ENCODE measurements around the gene GALNT16.
"Not testable (repeated sequence)": the region's sequence is repeated elsewhere in the genome, so short reads cannot be mapped to it uniquely, and the experiment has no call there.

Gene GALNT16

DNA sequence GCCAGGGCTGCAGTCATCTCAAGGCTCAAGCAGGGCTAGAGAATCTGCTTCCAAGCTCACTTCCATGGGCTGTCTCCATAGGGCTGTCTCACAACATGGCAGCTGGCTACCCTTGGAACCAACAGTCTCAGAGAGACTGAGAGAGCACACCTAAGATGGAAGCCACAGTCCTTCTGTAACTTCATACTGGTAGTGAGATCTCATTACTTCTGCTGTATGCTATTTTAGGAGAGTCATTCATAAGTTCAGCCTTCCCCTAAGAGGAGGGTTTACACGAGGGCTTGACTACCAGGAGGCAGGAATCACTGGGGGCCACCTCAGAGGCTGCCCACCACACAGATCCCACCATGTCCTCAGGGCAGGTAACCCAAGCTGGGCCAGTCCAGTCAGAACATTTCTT is 108.4 kb downstream of the GALNT16 start:
- no peak for DNase-seq

GRCh38 chr14:69370061-69370460 is 110.1 kb downstream of the GALNT16 start:
- DNase-seq: no peak

- no peak for DNase-seq
Observed at GRCh38 chr14:69372146-69372545, 112.2 kb downstream of the GALNT16 start.

DNA sequence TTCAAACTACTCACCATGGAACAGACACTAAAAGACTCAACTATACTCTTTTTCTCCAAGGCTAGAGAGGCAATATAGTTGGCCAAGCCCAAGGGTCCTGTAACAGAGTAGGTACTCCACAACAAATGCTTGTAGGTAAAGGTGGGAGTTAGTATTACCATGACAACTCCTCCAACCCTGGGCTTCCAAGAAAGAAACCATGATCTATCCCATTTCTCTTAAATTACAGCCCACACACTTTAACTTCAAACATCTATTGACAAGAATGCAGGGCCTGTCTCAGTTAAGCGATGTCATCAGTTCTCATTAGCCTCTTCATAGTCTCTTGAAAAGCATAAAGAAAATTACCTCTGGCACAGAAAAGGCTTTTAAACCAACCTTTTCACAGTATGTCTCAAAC is 113.1 kb downstream of the GALNT16 start:
- DNase-seq: no peak

- no peak for DNase-seq
Observed at GRCh38 chr14:69374235-69374634, 114.3 kb downstream of the GALNT16 start.

GRCh38 chr14:69375182-69375581 is 115.2 kb downstream of the GALNT16 start:
- no peak for DNase-seq

GRCh38 chr14:69375722-69376121 is 115.8 kb downstream of the GALNT16 start:
- no peak for DNase-seq

GRCh38 chr14:69376439-69376838 is 116.5 kb downstream of the GALNT16 start:
- no peak for DNase-seq

GRCh38 chr14:69378274-69378673 is 118.3 kb downstream of the GALNT16 start:
- no peak for DNase-seq

- DNase-seq: no peak
Observed at GRCh38 chr14:69387311-69387710, 127.4 kb downstream of the GALNT16 start.

- DNase-seq: not testable (repeated sequence)
Observed at GRCh38 chr14:69391400-69391799, 131.4 kb downstream of the GALNT16 start.

DNA sequence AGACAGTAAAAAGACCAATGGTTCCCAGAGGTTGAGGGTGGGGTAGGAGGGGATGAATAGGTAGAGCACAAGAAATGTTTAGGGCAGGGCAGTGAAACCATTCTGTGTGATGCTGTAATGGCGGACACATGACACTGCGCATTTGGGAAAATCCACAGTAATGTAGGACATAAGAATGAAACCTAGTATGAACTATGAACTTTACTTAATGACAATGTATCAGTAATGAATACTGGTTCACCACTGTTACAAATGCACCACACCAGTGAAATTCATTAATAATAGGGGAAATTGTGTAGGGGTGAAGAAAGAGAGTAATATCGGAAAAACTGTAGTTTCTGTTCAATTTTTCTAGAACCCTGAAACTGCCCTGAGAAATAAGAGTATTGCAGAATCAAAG is 132.5 kb downstream of the GALNT16 start:
- DNase-seq: no peak

- DNase-seq: no peak
Observed at GRCh38 chr14:69395929-69396328, 136.0 kb downstream of the GALNT16 start.

GRCh38 chr14:69398053-69398817 is 138.3 kb downstream of the GALNT16 start, which contains the start of the genes ERH and SLC39A9:
ERH (minus strand) TSS chr14:69398299; CDS start chr14:69398233, 66 bp downstream.
SLC39A9 (plus strand) TSS chr14:69398692; CDS start chr14:69399370, 678 bp downstream.
- DNase-seq: peak; percentile 98

DNA sequence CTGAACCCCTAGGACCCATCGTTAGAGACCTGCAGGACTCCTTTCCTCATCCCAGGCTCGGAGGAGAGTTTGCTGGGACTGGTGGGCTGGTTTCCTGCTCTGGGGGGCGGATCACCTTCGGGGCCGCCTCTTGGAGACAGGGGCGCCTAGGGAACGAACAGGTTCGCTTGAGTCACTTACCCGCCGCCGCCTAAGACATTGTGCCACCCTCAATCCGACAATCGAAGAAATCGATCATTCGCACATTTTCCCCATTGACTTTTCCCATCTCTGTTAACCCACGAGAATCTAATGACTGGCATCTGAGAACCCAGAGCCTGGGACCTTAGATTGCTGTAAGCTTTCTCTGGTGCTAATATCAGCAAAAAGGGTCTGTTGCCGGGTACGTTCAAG is 138.9 kb downstream of the GALNT16 start:
- DNase-seq: no peak

DNA sequence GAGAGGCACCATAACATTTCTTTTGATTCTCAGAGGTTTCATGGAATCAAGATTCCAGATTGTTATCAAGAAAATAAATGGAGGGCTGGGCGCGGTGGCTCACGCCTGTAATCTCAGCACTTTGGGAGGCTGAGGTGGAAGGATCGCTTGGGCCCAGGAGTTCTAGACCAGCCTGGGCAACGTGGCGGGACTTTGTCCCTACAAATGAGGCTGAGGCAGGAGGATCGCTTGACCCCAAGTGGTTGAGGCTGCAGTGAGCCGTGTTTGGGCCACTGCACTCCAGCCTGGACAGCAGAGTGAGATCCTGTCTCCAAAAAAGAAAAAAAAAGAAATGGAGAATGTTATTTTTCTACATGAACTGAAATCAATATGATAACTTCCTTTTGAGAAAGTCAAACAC is 139.8 kb downstream of the GALNT16 start:
- no peak for DNase-seq

GRCh38 chr14:69400154-69400553 is 140.2 kb downstream of the GALNT16 start:
- no peak for DNase-seq

- DNase-seq: no peak
Observed at GRCh38 chr14:69401841-69402240, 141.9 kb downstream of the GALNT16 start.

DNA sequence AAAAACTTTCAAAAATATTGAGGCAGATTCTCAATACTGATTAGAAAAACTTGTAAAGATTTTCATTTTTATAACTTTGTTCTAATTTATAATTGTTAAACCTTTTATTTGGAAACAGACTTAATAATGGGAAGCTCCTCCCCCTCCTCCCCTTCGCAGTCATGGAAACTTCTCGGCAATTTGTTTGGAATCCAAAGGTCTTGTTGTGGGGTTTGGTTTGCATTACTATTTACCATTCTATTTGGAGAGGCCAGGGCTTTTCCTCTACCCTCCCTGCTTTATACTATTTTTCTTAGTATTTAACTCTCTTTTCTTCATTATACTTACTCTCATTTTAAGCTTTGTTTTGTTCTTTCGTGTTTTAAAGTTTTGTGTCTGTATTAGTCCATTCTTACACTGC is 144.5 kb downstream of the GALNT16 start:
- DNase-seq: no peak

- DNase-seq: no peak
Observed at GRCh38 chr14:69404883-69405282, 144.9 kb downstream of the GALNT16 start.

DNA sequence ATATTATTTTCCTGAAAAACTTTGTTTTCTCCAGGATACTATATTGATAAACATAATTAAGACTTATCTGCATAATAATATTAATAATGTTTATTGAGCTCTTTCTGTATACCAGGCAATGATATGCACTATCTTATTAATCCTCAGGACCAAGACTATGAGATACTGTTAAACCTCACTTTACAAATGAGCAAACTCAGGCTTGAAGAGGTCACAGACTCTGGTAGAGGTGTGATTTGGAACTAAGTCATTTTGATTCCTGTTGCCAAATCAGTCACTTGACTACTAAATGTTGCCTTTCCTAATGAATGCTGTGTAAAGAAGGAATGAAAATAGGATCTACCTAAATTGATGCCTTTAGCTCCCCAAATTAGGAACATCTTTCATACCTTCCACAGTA is 145.8 kb downstream of the GALNT16 start:
- no peak for DNase-seq
